HL-60/S4 treated with retinoic acid at 250 ng/mL for 4 days and 3 days (cell line): ENCODE data around the gene CCL7.

Source experiments
- in situ Hi-C: fragments of 300-500 bp; cut with MboI; formaldehyde crosslinking; loops from 2 replicates; pipeline ENCODE4 v1.7.0; 2022; ENCODE audit warnings: low sequenced_read_pairs

The CCL7 gene

GRCh38 chr17:34246446-34246845 lies 23.6 kb upstream of the CCL7 start:
- in situ Hi-C loops: loop anchor here (5.0 kb wide), 1 partner anchor 44 kb away; no protein-coding TSS in a partner anchor

- in situ Hi-C loops: loop anchor here (5.0 kb wide), 1 partner anchor 45 kb away; no protein-coding TSS in a partner anchor
Observed at GRCh38 chr17:34246881-34247280, 23.1 kb upstream of the CCL7 start.

- in situ Hi-C loops: loop anchor here (5.0 kb wide), 1 partner anchor 46 kb away; no protein-coding TSS in a partner anchor
Observed at GRCh38 chr17:34248511-34249024, 21.5 kb upstream of the CCL7 start.

- in situ Hi-C loops: loop anchor here (5.0 kb wide), 1 partner anchor 47 kb away; no protein-coding TSS in a partner anchor
Observed at GRCh38 chr17:34249061-34249460, 21.0 kb upstream of the CCL7 start.

- in situ Hi-C loops: loop anchor here (5.0 kb wide), 1 partner anchor 47 kb away; no protein-coding TSS in a partner anchor
Observed at GRCh38 chr17:34249478-34249877, 20.5 kb upstream of the CCL7 start.

GRCh38 chr17:34251186-34251585 lies 18.8 kb upstream of the CCL7 start:
- in situ Hi-C loops: no loop called here

GRCh38 chr17:34252095-34252443 lies 18.0 kb upstream of the CCL7 start:
- in situ Hi-C loops: no loop called here

- in situ Hi-C loops: no loop called here
Observed at GRCh38 chr17:34252444-34253138, 17.4 kb upstream of the CCL7 start.

- in situ Hi-C loops: no loop called here
Observed at GRCh38 chr17:34253139-34253525, 16.9 kb upstream of the CCL7 start.

GRCh38 chr17:34254146-34254545 lies 15.9 kb upstream of the CCL7 start:
- in situ Hi-C loops: no loop called here

GRCh38 chr17:34254651-34255380 lies 15.2 kb upstream of the CCL7 start, which contains the start of gene CCL2:
TSS of gene CCL2 (plus strand) at chr17:34255285. CDS start at chr17:34255350, 65 bp downstream.
- in situ Hi-C loops: no loop called here

GRCh38 chr17:34255381-34255732 lies 14.7 kb upstream of the CCL7 start:
- in situ Hi-C loops: no loop called here

GRCh38 chr17:34255841-34256240 lies 14.2 kb upstream of the CCL7 start:
- in situ Hi-C loops: no loop called here

- in situ Hi-C loops: no loop called here
Observed at GRCh38 chr17:34257299-34257985, 12.6 kb upstream of the CCL7 start.

GRCh38 chr17:34257986-34258326 lies 12.1 kb upstream of the CCL7 start:
- in situ Hi-C loops: no loop called here

GRCh38 chr17:34259146-34259545 lies 10.9 kb upstream of the CCL7 start:
- in situ Hi-C loops: no loop called here

GRCh38 chr17:34260861-34261260 lies 9.2 kb upstream of the CCL7 start:
- in situ Hi-C loops: no loop called here

GRCh38 chr17:34261568-34262337 lies 8.3 kb upstream of the CCL7 start:
- in situ Hi-C loops: no loop called here

GRCh38 chr17:34265711-34266110 lies 4.3 kb upstream of the CCL7 start:
- in situ Hi-C loops: no loop called here

GRCh38 chr17:34275881-34276280 lies 5.9 kb downstream of the CCL7 start:
- in situ Hi-C loops: no loop called here

GRCh38 chr17:34276826-34277225 lies 6.8 kb downstream of the CCL7 start:
- in situ Hi-C loops: no loop called here
